Endothelial cell of umbilical vein (primary cell): ENCODE data around the gene USP34. TPM values are rescaled to one million over a fixed set of nuclear protein-coding genes. Genes with fewer than 3 reads are reported as not detected.

Source experiments
- BruUV-seq: library from RNA; stranded (reverse); fragments of 400-500 nt; replicated peaks from 2 replicates; lab custom pipeline; 2021; lab: Mats Ljungman, UMichigan
- CTCF ChIA-PET: fragments of 300-600, 350-600 bp; sonication (Branson Sonifier 250); formaldehyde crosslinking; loops from one replicate; lab custom pipeline; 2021; ENCODE audit warnings: antibody characterized with exemption, inconsistent platforms; lab: Charles Lee
- POLR2A ChIA-PET: fragments of 300-600, 350-600 bp; sonication (Branson Sonifier 250); formaldehyde crosslinking; loops from one replicate; lab custom pipeline; 2021; ENCODE audit warnings: antibody characterized with exemption, inconsistent platforms; lab: Charles Lee
- DNase-seq: peaks from one replicate; pipeline ENCODE4 v3.0.0-alpha.2; 2011; ENCODE audit warnings: low read depth, low spot score
- FAIRE-seq: peaks from 2 replicates; lab custom pipeline; 2011; peaks lifted over from hg19 to GRCh38; lab: Jason Lieb, UNC
- H2AFZ ChIP-seq: 2 replicates; pipeline ENCODE4 v1.6.0; 2012; ENCODE audit warnings: low read depth, low read length, control low read depth, inconsistent platforms
- H3K27ac ChIP-seq: 2 replicates; pipeline ENCODE4 v1.5.1; 2011; ENCODE audit warnings: low read depth, mild to moderate bottlenecking, control low read depth, low read length, moderate library complexity; ENCODE audit not compliant: insufficient read depth
- H3K27me3 ChIP-seq, 2 experiments: 2 replicates each; pipeline versions ENCODE4 v1.6.0 to v1.6.1; 2011; ENCODE audit warnings: low read length in 2 of 2, mixed read lengths in 1 of 2; ENCODE audit not compliant: control insufficient read depth in 2 of 2, insufficient read depth in 2 of 2
- H3K36me3 ChIP-seq, 2 experiments: 2 replicates in 1 of 2; 3 replicates in 1 of 2; pipeline ENCODE4 v1.5.1; 2011; ENCODE audit warnings: low read length in 2 of 2, mild to moderate bottlenecking in 1 of 2, moderate library complexity in 1 of 2; ENCODE audit not compliant: control insufficient read depth in 2 of 2, insufficient read depth in 2 of 2; ENCODE audit errors: extremely low read depth in 1 of 2
- H3K4me1 ChIP-seq: 3 replicates; pipeline ENCODE4 v1.5.1; 2011; ENCODE audit warnings: mild to moderate bottlenecking, low read length; ENCODE audit not compliant: control insufficient read depth, insufficient read depth; ENCODE audit errors: extremely low read depth
- H3K4me2 ChIP-seq: 2 replicates; pipeline ENCODE4 v1.6.1; 2011; ENCODE audit warnings: low read length, control low read depth, mixed read lengths; ENCODE audit not compliant: insufficient read depth
- H3K4me3 ChIP-seq, 3 experiments: fragments of 200-600 bp in 1 of 3; sonication (generic), shearing (Covaris generic) in 1 of 3; replicated peaks in 1 of 3; 2 replicates each; pipeline ENCODE4 v1.5.1; 2011 to 2016; ENCODE audit warnings: control low read depth in 3 of 3, low read length in 3 of 3, mild to moderate bottlenecking in 2 of 3, inconsistent platforms in 1 of 3, low read depth in 1 of 3, moderate library complexity in 1 of 3; ENCODE audit not compliant: insufficient read depth in 1 of 3
- H3K79me2 ChIP-seq: 2 replicates; pipeline ENCODE4 v1.6.0; 2012; ENCODE audit warnings: low read length, inconsistent platforms; ENCODE audit not compliant: control insufficient read depth, insufficient read depth
- H3K9ac ChIP-seq: replicated peaks from 2 replicates; pipeline ENCODE3; 2011; ENCODE audit warnings: low read length, control low read depth; ENCODE audit not compliant: insufficient read depth; ENCODE audit errors: extremely low read depth
- H3K9me1 ChIP-seq: replicated peaks from 3 replicates; pipeline ENCODE4 v1.6.0; 2011; ENCODE audit warnings: mild to moderate bottlenecking, low read length; ENCODE audit not compliant: control insufficient read depth, insufficient read depth; ENCODE audit errors: extremely low read depth
- H3K9me3 ChIP-seq: replicated peaks from 2 replicates; pipeline ENCODE4 v1.5.1; 2012; ENCODE audit warnings: low read length, inconsistent platforms; ENCODE audit not compliant: control insufficient read depth, insufficient read depth
- H4K20me1 ChIP-seq: replicated peaks from 2 replicates; pipeline ENCODE3; 2011; ENCODE audit warnings: mild to moderate bottlenecking, low read length; ENCODE audit not compliant: control insufficient read depth, insufficient read depth; ENCODE audit errors: extremely low read depth
- CTCF ChIP-seq, 2 donors: IDR thresholded peaks; 1 replicate in 1 of 2; 2 replicates in 1 of 2; pipeline ENCODE4 v1.5.1; 2011; ENCODE audit warnings: low read length in 2 of 2, mild to moderate bottlenecking in 2 of 2, moderate library complexity in 2 of 2, control low read depth in 1 of 2, inconsistent platforms in 1 of 2, low read depth in 1 of 2; ENCODE audit not compliant: insufficient read depth in 1 of 2; ENCODE audit errors: extremely low read depth in 1 of 2
- EZH2 ChIP-seq: IDR thresholded peaks from 2 replicates; pipeline ENCODE4 v1.6.1; 2012; ENCODE audit warnings: borderline replicate concordance, low read depth, mild to moderate bottlenecking, moderate library complexity, low read length, inconsistent platforms; ENCODE audit not compliant: severe bottlenecking
- FOS ChIP-seq: IDR thresholded peaks from 2 replicates; pipeline ENCODE4 v1.6.1; 2011; ENCODE audit warnings: mild to moderate bottlenecking, low read length, moderate library complexity, borderline replicate concordance; ENCODE audit not compliant: insufficient read depth
- GATA2 ChIP-seq: IDR thresholded peaks from 2 replicates; pipeline ENCODE4 v1.7.0; 2011; ENCODE audit warnings: low read depth, mild to moderate bottlenecking, moderate library complexity, mixed read lengths, low read length; ENCODE audit not compliant: insufficient read length, insufficient read depth
- JUN ChIP-seq: IDR thresholded peaks from 2 replicates; pipeline ENCODE4 v1.6.1; 2011; ENCODE audit warnings: borderline replicate concordance, low read depth; ENCODE audit not compliant: insufficient read length, insufficient read depth
- MAX ChIP-seq: IDR thresholded peaks from 2 replicates; pipeline ENCODE4 v1.6.1; 2011; ENCODE audit not compliant: insufficient read depth, insufficient read length
- MYC ChIP-seq: IDR thresholded peaks from one replicate; pipeline ENCODE4 v1.6.1; 2011; ENCODE audit warnings: mild to moderate bottlenecking, low read depth, low read length
- POLR2A ChIP-seq: IDR thresholded peaks from 2 replicates; pipeline ENCODE4 v1.6.1; 2012; ENCODE audit warnings: low read depth, mild to moderate bottlenecking, control low read depth, low read length
- POLR2AphosphoS5 ChIP-seq: IDR thresholded peaks from 2 replicates; pipeline ENCODE4 v1.6.1; 2012; ENCODE audit warnings: low read depth, mild to moderate bottlenecking, control low read depth, low read length, moderate library complexity; ENCODE audit not compliant: insufficient read depth
- dilution Hi-C: fragments of 300-500 bp; cut with MboI; formaldehyde crosslinking; loops from one replicate; pipeline ENCODE4 v1.15.0; 2019; ENCODE audit warnings: low sequenced_read_pairs; ENCODE audit not compliant: extremely low pct_ligation_motif_present
- intact Hi-C: fragments of 100-400 bp; cut with micrococcal nuclease; formaldehyde crosslinking; loops from one replicate; pipeline ENCODE4 v1.10.0; 2022
- polyA plus RNA-seq, 4 experiments: library from polyadenylated mRNA; depleted of rRNA in 3 of 4; stranded (reverse) in 3 of 4; unstranded in 1 of 4; fragments of >200 nt; gene quantifications; 2 replicates each; pipeline versions ENCODE4 v1.2.1 to v1.2.3, GENCODE V29; 2011 to 2012; ENCODE audit warnings: missing spikeins in 1 of 4
- total RNA-seq: library from RNA; stranded (reverse); gene quantifications from 2 replicates; pipeline ENCODE4 v1.2.3, GENCODE V29; 2021

USP34 gene
- total and polyA plus RNA-seq, 2 donors (not counting 3 experiments of a cell fraction or from before 2014, with no cell fraction given), result 46.3 to 96.9 TPM

- H3K4me1 ChIP-seq, result peaks cover 32% of the 10 kb centered on the region
- intact Hi-C loops, result loop anchor here (1.0 to 5.0 kb wide), 6 partner anchors 32 to 362 kb away; partner anchors contain the start of genes PEX13, REL, SANBR and USP34
- BruUV-seq, result TSS peak; percentile 94
- peaks cover 0 to 4% of the 10 kb centered on the region in 2 experiments for H3K36me3 ChIP-seq
- FAIRE-seq (peak; percentile 91), DNase-seq (peak; percentile 94)
- H3K27me3 ChIP-seq, result peaks cover 0 to 2% of the 10 kb centered on the region in 2 experiments
- H4K20me1 ChIP-seq, result no peaks in the 10 kb centered on the region
- H3K4me2 ChIP-seq, result peak overlapping the region; percentile 90
- H2AFZ ChIP-seq, result peak overlapping the region; percentile 79
- no peaks in the 10 kb centered on the region for H3K9me1 ChIP-seq
- POLR2A ChIA-PET, result interaction anchor here (0.6 to 1.0 kb wide), 3 partner anchors 12 to 295 kb away, joined by 3 to 5 read pairs (median 3); no protein-coding TSS in a partner anchor
- dilution Hi-C loops, result no loop called here
- H3K27ac ChIP-seq, result peak overlapping the region; percentile 71
- TF ChIP-seq CTCF (IDR thresholded peaks at IDR 0.05; ENCODE audit: extremely low read depth in 1 of 2, insufficient read depth in 1 of 2, low read depth in 1 of 2, low read length in 2 of 2) (peak in 1 of 2 donors; percentile 7), POLR2AphosphoS5 (peak; percentile 98), GATA2 (no peak), MAX (no peak), EZH2 (no peak), MYC (no peak), JUN (no peak), POLR2A (peak; percentile 95), FOS (peak; percentile 37)
- CTCF ChIA-PET, result interaction anchor here (1.2 to 1.7 kb wide), 4 partner anchors 13 to 482 kb away, joined by 3 to 4 read pairs (median 3); no protein-coding TSS in a partner anchor
- peaks cover 21% of the 10 kb centered on the region for H3K79me2 ChIP-seq
- peak overlapping the region; percentile 84 for H3K9ac ChIP-seq
- H3K4me3 ChIP-seq, result peak overlapping the region; percentile 42 to 82 (median 61)
- H3K9me3 ChIP-seq, result no peaks in the 10 kb centered on the region
These were observed 293.8 kb downstream of the USP34 start for GRCh38 chr2:61176755-61177726.
